HEK293 (cell line): ENCODE data around the gene DDX24.

Experiments used
- CTCF ChIA-PET: fragments of 350-600 bp; formaldehyde crosslinking; extraction: SDS; loops from one replicate; lab custom pipeline; 2021; ENCODE audit warnings: antibody characterized with exemption; lab: Yijun Ruan, JAX
- POLR2A ChIA-PET: fragments of 300-600 bp; formaldehyde crosslinking; extraction: SDS; loops from one replicate; lab custom pipeline; 2020; ENCODE audit warnings: antibody characterized with exemption, inconsistent platforms; lab: Yijun Ruan, JAX
- H3K27ac ChIP-seq: fragments of 200-500 bp; sonication (Bioruptor generic); 2 replicates; pipeline ENCODE4 v1.5.1; 2014; ENCODE audit warnings: low read depth, low read length, control low read depth, inconsistent platforms; ENCODE audit errors: extremely low read depth
- H3K36me3 ChIP-seq, 2 experiments: fragments of 200-500 bp in 1 of 2; sonication (Bioruptor generic) in 1 of 2; 1 replicate in 1 of 2; 2 replicates in 1 of 2; pipeline ENCODE4 v1.5.1; 2014 to 2017; ENCODE audit warnings: inconsistent platforms in 2 of 2, low read length in 2 of 2; ENCODE audit not compliant: control insufficient read depth in 2 of 2, insufficient read depth in 1 of 2
- H3K4me1 ChIP-seq: fragments of 200-500 bp; sonication (Bioruptor generic); 2 replicates; pipeline ENCODE4 v1.5.1; 2014; ENCODE audit warnings: mild to moderate bottlenecking, low read length, inconsistent platforms; ENCODE audit not compliant: control insufficient read depth, insufficient read depth
- H3K4me3 ChIP-seq: 2 replicates; pipeline ENCODE4 v1.5.1; 2011; ENCODE audit warnings: low read depth, mild to moderate bottlenecking, control low read depth, low read length, moderate library complexity
- H3K9me3 ChIP-seq: fragments of 200-500 bp; sonication (Bioruptor generic); 2 replicates; pipeline ENCODE4 v1.5.1; 2014; ENCODE audit warnings: low read depth, low read length, inconsistent platforms; ENCODE audit not compliant: control insufficient read depth, insufficient read depth
- RBAK ChIP-seq: fragments of 450-650 bp; formaldehyde crosslinking; IDR thresholded peaks from 2 replicates; pipeline ENCODE4 v1.5.1; 2016; ENCODE audit warnings: missing biosample characterization, missing genetic modification characterization
- SCRT2 ChIP-seq: fragments of 450-650 bp; formaldehyde crosslinking; IDR thresholded peaks from 2 replicates; pipeline ENCODE4 v1.5.1; 2016; ENCODE audit warnings: missing biosample characterization, missing genetic modification characterization
- SP7 ChIP-seq: fragments of 450-650 bp; formaldehyde crosslinking; IDR thresholded peaks from 2 replicates; pipeline ENCODE4 v1.5.1; 2016; ENCODE audit warnings: missing biosample characterization, missing genetic modification characterization
- ZBTB17 ChIP-seq: fragments of 450-650 bp; formaldehyde crosslinking; IDR thresholded peaks from 2 replicates; pipeline ENCODE4 v1.5.1; 2016; ENCODE audit warnings: missing biosample characterization, missing genetic modification characterization
- ZBTB6 ChIP-seq: fragments of 450-650 bp; formaldehyde crosslinking; IDR thresholded peaks from 2 replicates; pipeline ENCODE4 v1.5.1; 2017; ENCODE audit warnings: missing biosample characterization, missing genetic modification characterization
- ZBTB8A ChIP-seq: fragments of 450-650 bp; formaldehyde crosslinking; IDR thresholded peaks from 2 replicates; pipeline ENCODE4 v1.5.1; 2016; ENCODE audit warnings: missing biosample characterization, missing genetic modification characterization
- ZNF10 ChIP-seq: fragments of 450-650 bp; formaldehyde crosslinking; IDR thresholded peaks from 2 replicates; pipeline ENCODE4 v1.5.1; 2017; ENCODE audit warnings: missing biosample characterization, missing genetic modification characterization
- ZNF16 ChIP-seq: fragments of 450-650 bp; formaldehyde crosslinking; IDR thresholded peaks from 2 replicates; pipeline ENCODE4 v1.5.1; 2016; ENCODE audit warnings: low read depth, missing biosample characterization, missing genetic modification characterization
- ZNF2 ChIP-seq: fragments of 450-650 bp; formaldehyde crosslinking; IDR thresholded peaks from 2 replicates; pipeline ENCODE4 v1.5.1; 2016; ENCODE audit warnings: missing biosample characterization, missing genetic modification characterization
- ZNF248 ChIP-seq: fragments of 450-650 bp; formaldehyde crosslinking; IDR thresholded peaks from 2 replicates; pipeline ENCODE4 v1.5.1; 2017; ENCODE audit warnings: missing biosample characterization, missing genetic modification characterization
- ZNF266 ChIP-seq: fragments of 450-650 bp; formaldehyde crosslinking; IDR thresholded peaks from 2 replicates; pipeline ENCODE4 v1.5.1; 2016; ENCODE audit warnings: missing biosample characterization, missing genetic modification characterization, low read depth
- ZNF324 ChIP-seq: fragments of 450-650 bp; formaldehyde crosslinking; IDR thresholded peaks from 2 replicates; pipeline ENCODE4 v1.5.1; 2016; ENCODE audit warnings: missing biosample characterization, missing genetic modification characterization
- ZNF341 ChIP-seq: fragments of 450-650 bp; formaldehyde crosslinking; IDR thresholded peaks from 2 replicates; pipeline ENCODE4; 2016; ENCODE audit warnings: low read depth, missing biosample characterization, missing genetic modification characterization
- ZNF426 ChIP-seq: fragments of 450-650 bp; formaldehyde crosslinking; IDR thresholded peaks from 2 replicates; pipeline ENCODE4 v1.5.1; 2017; ENCODE audit warnings: missing biosample characterization, missing genetic modification characterization, mild to moderate bottlenecking, inconsistent platforms, moderate library complexity
- ZNF48 ChIP-seq: fragments of 450-650 bp; formaldehyde crosslinking; IDR thresholded peaks from 2 replicates; pipeline ENCODE4 v1.5.1; 2016; ENCODE audit warnings: missing biosample characterization, missing genetic modification characterization
- ZNF529 ChIP-seq: fragments of 450-650 bp; formaldehyde crosslinking; IDR thresholded peaks from 2 replicates; pipeline ENCODE4 v1.5.1; 2017; ENCODE audit warnings: missing genetic modification characterization, missing biosample characterization; ENCODE audit not compliant: insufficient replicate concordance
- ZNF544 ChIP-seq: fragments of 450-650 bp; formaldehyde crosslinking; IDR thresholded peaks from 2 replicates; pipeline ENCODE4 v1.5.0; 2017; ENCODE audit warnings: missing biosample characterization, missing genetic modification characterization
- ZSCAN16 ChIP-seq: fragments of 450-650 bp; formaldehyde crosslinking; IDR thresholded peaks from 2 replicates; pipeline ENCODE4 v1.5.1; 2016; ENCODE audit warnings: missing biosample characterization, missing genetic modification characterization
- ZSCAN4 ChIP-seq: fragments of 450-650 bp; formaldehyde crosslinking; IDR thresholded peaks from 2 replicates; pipeline ENCODE4 v1.5.1; 2017; ENCODE audit warnings: missing biosample characterization, missing genetic modification characterization
- TF ChIP-seq, protein P1 (sequence below): fragments of 450-650 bp; IDR thresholded peaks from 2 replicates; pipeline ENCODE4 v1.5.1; 2018; ENCODE audit warnings: missing biosample characterization, missing genetic modification characterization
- TF ChIP-seq, protein P2 (sequence below): fragments of 450-650 bp; formaldehyde crosslinking; IDR thresholded peaks from 2 replicates; pipeline ENCODE4 v1.5.1; 2017; ENCODE audit warnings: missing biosample characterization, missing genetic modification characterization
- TF ChIP-seq, protein P3 (sequence below): fragments of 450-650 bp; formaldehyde crosslinking; IDR thresholded peaks from 2 replicates; pipeline ENCODE4 v1.5.0; 2017; ENCODE audit warnings: missing biosample characterization, missing genetic modification characterization, borderline replicate concordance

Gene DDX24

GRCh38 chr14:94021001-94021400, 60.0 kb downstream of the DDX24 start:
- no peak overlapping the region for H3K4me3 ChIP-seq
- TF ChIP-seq ZNF426 (tag by site-specific recombination): no peak
- TF ChIP-seq ZNF2 (tag by site-specific recombination): no peak
- TF ChIP-seq ZSCAN16 (tag by site-specific recombination): no peak
- TF ChIP-seq ZBTB8A (tag by site-specific recombination): no peak
- TF ChIP-seq, protein P1, sequence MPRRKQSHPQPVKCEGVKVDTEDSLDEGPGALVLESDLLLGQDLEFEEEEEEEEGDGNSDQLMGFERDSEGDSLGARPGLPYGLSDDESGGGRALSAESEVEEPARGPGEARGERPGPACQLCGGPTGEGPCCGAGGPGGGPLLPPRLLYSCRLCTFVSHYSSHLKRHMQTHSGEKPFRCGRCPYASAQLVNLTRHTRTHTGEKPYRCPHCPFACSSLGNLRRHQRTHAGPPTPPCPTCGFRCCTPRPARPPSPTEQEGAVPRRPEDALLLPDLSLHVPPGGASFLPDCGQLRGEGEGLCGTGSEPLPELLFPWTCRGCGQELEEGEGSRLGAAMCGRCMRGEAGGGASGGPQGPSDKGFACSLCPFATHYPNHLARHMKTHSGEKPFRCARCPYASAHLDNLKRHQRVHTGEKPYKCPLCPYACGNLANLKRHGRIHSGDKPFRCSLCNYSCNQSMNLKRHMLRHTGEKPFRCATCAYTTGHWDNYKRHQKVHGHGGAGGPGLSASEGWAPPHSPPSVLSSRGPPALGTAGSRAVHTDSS (tag by site-specific recombination): no peak
- no peak for TF ChIP-seq ZSCAN4 (tag by site-specific recombination)
- TF ChIP-seq SCRT2 (tag by site-specific recombination): no peak
- no peak for TF ChIP-seq ZNF324 (tag by site-specific recombination)
- TF ChIP-seq RBAK (tag by site-specific recombination): 0 out of 2 replicates have a peak, but pooled peaks have one; percentile 22
- peak; percentile 61 for TF ChIP-seq SP7 (tag by site-specific recombination)
- TF ChIP-seq, protein P2, sequence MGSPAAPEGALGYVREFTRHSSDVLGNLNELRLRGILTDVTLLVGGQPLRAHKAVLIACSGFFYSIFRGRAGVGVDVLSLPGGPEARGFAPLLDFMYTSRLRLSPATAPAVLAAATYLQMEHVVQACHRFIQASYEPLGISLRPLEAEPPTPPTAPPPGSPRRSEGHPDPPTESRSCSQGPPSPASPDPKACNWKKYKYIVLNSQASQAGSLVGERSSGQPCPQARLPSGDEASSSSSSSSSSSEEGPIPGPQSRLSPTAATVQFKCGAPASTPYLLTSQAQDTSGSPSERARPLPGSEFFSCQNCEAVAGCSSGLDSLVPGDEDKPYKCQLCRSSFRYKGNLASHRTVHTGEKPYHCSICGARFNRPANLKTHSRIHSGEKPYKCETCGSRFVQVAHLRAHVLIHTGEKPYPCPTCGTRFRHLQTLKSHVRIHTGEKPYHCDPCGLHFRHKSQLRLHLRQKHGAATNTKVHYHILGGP (tag by site-specific recombination): no peak
- no peak for TF ChIP-seq ZNF266
- TF ChIP-seq ZNF248 (tag by site-specific recombination): no peak
- H3K4me1 ChIP-seq: no peaks in the 10 kb centered on the region
- H3K27ac ChIP-seq: no peak overlapping the region
- H3K36me3 ChIP-seq: no peaks in the 10 kb centered on the region
- ChIA-PET CTCF (interaction anchor here (0.7 to 4.4 kb wide), 6 partner anchors 8 to 160 kb away, joined by 3 to 17 read pairs (median 6); no protein-coding TSS in a partner anchor), POLR2A (interaction anchor here (0.6 kb wide), 1 partner anchor 590 kb away, joined by 3 read pairs; the partner anchor contains the start of gene UNC79)
- H3K9me3 ChIP-seq: no peaks in the 10 kb centered on the region

DNA sequence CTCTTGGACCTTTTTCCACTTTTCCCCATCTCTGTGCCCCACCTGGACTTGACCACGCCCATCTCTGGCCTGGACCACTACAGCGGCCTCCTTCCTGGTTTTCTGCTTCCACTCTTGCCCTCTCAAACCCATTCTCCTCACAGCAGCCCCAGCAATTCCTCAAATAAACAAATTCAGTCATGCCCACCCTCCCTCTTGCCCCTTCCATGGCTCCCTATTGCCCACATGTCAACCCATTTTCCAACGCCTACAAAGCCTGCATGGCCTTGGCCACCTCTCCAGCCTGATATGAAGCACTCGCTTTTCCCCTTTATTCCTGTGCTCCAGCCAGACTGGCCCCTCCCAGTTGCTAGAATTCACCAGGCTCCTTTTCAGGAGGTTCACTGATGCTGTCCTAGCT, 60.7 kb downstream of the DDX24 start:
- no peak overlapping the region for H3K27ac ChIP-seq
- TF ChIP-seq ZNF16 (tag by site-specific recombination) (peak; percentile 93), ZBTB17 (tag by site-specific recombination) (no peak)
- H3K9me3 ChIP-seq: no peaks in the 10 kb centered on the region
- H3K4me1 ChIP-seq: no peaks in the 10 kb centered on the region
- H3K4me3 ChIP-seq: no peak overlapping the region
- ChIA-PET CTCF (interaction anchor here (0.7 to 4.4 kb wide), 5 partner anchors 9 to 117 kb away, joined by 3 to 17 read pairs (median 5); no protein-coding TSS in a partner anchor), POLR2A (no interaction called here)
- no peaks in the 10 kb centered on the region for H3K36me3 ChIP-seq

GRCh38 chr14:94019329-94019728, 61.7 kb downstream of the DDX24 start:
- CTCF ChIA-PET: interaction anchor here (1.0 to 4.4 kb wide), 2 partner anchors 16 to 79 kb away, joined by 5 to 17 read pairs; no protein-coding TSS in a partner anchor
- TF ChIP-seq ZNF529 (tag by site-specific recombination) (no peak), ZNF341 (tag by site-specific recombination) (no peak), SCRT2 (tag by site-specific recombination) (no peak), ZNF544 (tag by site-specific recombination) (no peak), ZBTB6 (no peak), ZNF10 (tag by site-specific recombination) (no peak), ZNF266 (no peak), ZNF48 (no peak)
- TF ChIP-seq, protein P1 (tag by site-specific recombination): no peak
- TF ChIP-seq, protein P3, sequence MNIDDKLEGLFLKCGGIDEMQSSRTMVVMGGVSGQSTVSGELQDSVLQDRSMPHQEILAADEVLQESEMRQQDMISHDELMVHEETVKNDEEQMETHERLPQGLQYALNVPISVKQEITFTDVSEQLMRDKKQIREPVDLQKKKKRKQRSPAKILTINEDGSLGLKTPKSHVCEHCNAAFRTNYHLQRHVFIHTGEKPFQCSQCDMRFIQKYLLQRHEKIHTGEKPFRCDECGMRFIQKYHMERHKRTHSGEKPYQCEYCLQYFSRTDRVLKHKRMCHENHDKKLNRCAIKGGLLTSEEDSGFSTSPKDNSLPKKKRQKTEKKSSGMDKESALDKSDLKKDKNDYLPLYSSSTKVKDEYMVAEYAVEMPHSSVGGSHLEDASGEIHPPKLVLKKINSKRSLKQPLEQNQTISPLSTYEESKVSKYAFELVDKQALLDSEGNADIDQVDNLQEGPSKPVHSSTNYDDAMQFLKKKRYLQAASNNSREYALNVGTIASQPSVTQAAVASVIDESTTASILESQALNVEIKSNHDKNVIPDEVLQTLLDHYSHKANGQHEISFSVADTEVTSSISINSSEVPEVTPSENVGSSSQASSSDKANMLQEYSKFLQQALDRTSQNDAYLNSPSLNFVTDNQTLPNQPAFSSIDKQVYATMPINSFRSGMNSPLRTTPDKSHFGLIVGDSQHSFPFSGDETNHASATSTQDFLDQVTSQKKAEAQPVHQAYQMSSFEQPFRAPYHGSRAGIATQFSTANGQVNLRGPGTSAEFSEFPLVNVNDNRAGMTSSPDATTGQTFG: no peak

More at GRCh38 chr14:94019329-94019728, 61.7 kb downstream of the DDX24 start:
- no peaks in the 10 kb centered on the region for H3K4me1 ChIP-seq
- H3K9me3 ChIP-seq: no peaks in the 10 kb centered on the region
- POLR2A ChIA-PET: no interaction called here
- no peak overlapping the region for H3K27ac ChIP-seq
- H3K36me3 ChIP-seq: no peaks in the 10 kb centered on the region
- H3K4me3 ChIP-seq: no peak overlapping the region
